Suppressor macrophage treated with lipopolysaccharide for 4 hours (primary cell): ENCODE data around the gene FOXP2.
"Not testable (repeated sequence)": the region's sequence is repeated elsewhere in the genome, so short reads cannot be mapped to it uniquely, and the experiment has no call there.

Experiments used
- DNase-seq: peaks from one replicate; pipeline ENCODE4 v3.0.0-alpha.2; 2020

FOXP2 gene

GRCh38 chr7:114598946-114599345 is 184.3 kb downstream of the FOXP2 start:
- DNase-seq: no peak

- no peak for DNase-seq
Measured at GRCh38 chr7:114606100-114606499, 191.5 kb downstream of the FOXP2 start.

GRCh38 chr7:114608822-114609221 is 194.2 kb downstream of the FOXP2 start:
- DNase-seq: not testable (repeated sequence)

- no peak for DNase-seq
Measured at GRCh38 chr7:114620208-114620607, 205.6 kb downstream of the FOXP2 start.

GRCh38 chr7:114622221-114622620 is 207.6 kb downstream of the FOXP2 start:
- DNase-seq: no peak

- DNase-seq: no peak
Measured at GRCh38 chr7:114623146-114623545, 208.5 kb downstream of the FOXP2 start.

GRCh38 chr7:114627231-114627630 is 212.6 kb downstream of the FOXP2 start:
- DNase-seq: no peak

- DNase-seq: no peak
Measured at GRCh38 chr7:114628362-114628761, 213.7 kb downstream of the FOXP2 start.

- no peak for DNase-seq
Measured at GRCh38 chr7:114629762-114630161, 215.1 kb downstream of the FOXP2 start.

- DNase-seq: no peak
Measured at GRCh38 chr7:114630201-114630990, 215.8 kb downstream of the FOXP2 start.

- DNase-seq: no peak
Measured at GRCh38 chr7:114631249-114631822, 216.7 kb downstream of the FOXP2 start.

- DNase-seq: no peak
Measured at GRCh38 chr7:114639451-114639850, 224.8 kb downstream of the FOXP2 start.

- no peak for DNase-seq
Measured at GRCh38 chr7:114644455-114644854, 229.8 kb downstream of the FOXP2 start.

- DNase-seq: no peak
Measured at GRCh38 chr7:114645451-114645850, 230.8 kb downstream of the FOXP2 start.

GRCh38 chr7:114647518-114647917 is 232.9 kb downstream of the FOXP2 start:
- no peak for DNase-seq

- DNase-seq: no peak
Measured at GRCh38 chr7:114648117-114648516, 233.5 kb downstream of the FOXP2 start.

- no peak for DNase-seq
Measured at GRCh38 chr7:114648680-114649079, 234.1 kb downstream of the FOXP2 start.

- DNase-seq: no peak
Measured at GRCh38 chr7:114649689-114650088, 235.1 kb downstream of the FOXP2 start.

GRCh38 chr7:114650491-114650890 is 235.9 kb downstream of the FOXP2 start:
- no peak for DNase-seq

- DNase-seq: no peak
Measured at GRCh38 chr7:114652041-114652440, 237.4 kb downstream of the FOXP2 start.

- DNase-seq: no peak
Measured at GRCh38 chr7:114653364-114654088, 238.9 kb downstream of the FOXP2 start.

- DNase-seq: no peak
Measured at GRCh38 chr7:114656466-114656865, 241.9 kb downstream of the FOXP2 start.

GRCh38 chr7:114657279-114657678 is 242.7 kb downstream of the FOXP2 start:
- DNase-seq: no peak

GRCh38 chr7:114658216-114658615 is 243.6 kb downstream of the FOXP2 start:
- DNase-seq: no peak
